ELF-1 (cell line): Measurements from ENCODE around the gene GTPBP10.
A peak's percentile ranks its signal among the peaks of the same experiment; 100 is the strongest.

Source experiments
- DNase-seq: peaks from one replicate; pipeline ENCODE4 v3.0.0-alpha.2; 2016; ENCODE audit warnings: low read depth, low spot score

The GTPBP10 gene

GRCh38 chr7:90351987-90352386, 5.5 kb downstream of the GTPBP10 start:
- no peak for DNase-seq

- DNase-seq = no peak
Measured at GRCh38 chr7:90383422-90383821, 36.9 kb downstream of the GTPBP10 start.

- DNase-seq = no peak
Measured at GRCh38 chr7:90383861-90384260, 37.3 kb downstream of the GTPBP10 start.

GRCh38 chr7:90384433-90384832, 37.9 kb downstream of the GTPBP10 start:
- DNase-seq = no peak

GRCh38 chr7:90387470-90388240, 41.1 kb downstream of the GTPBP10 start:
- no peak for DNase-seq

GRCh38 chr7:90390926-90391325, 44.4 kb downstream of the GTPBP10 start:
- DNase-seq = no peak

- DNase-seq = no peak
Measured at GRCh38 chr7:90391488-90391887, 45.0 kb downstream of the GTPBP10 start.

- DNase-seq = no peak
Measured at GRCh38 chr7:90396420-90396819, 49.9 kb downstream of the GTPBP10 start.

GRCh38 chr7:90401989-90402388, 55.5 kb downstream of the GTPBP10 start:
- DNase-seq = no peak

- DNase-seq = no peak
Measured at GRCh38 chr7:90402785-90403173, 56.3 kb downstream of the GTPBP10 start.

GRCh38 chr7:90403174-90404113, 56.9 kb downstream of the GTPBP10 start, which contains the start of gene CLDN12:
TSS of gene CLDN12 (plus strand) at chr7:90403461. CDS start at chr7:90412677, 9,216 bp downstream.
- peak; percentile 91 for DNase-seq

GRCh38 chr7:90404777-90405176, 58.3 kb downstream of the GTPBP10 start:
- no peak for DNase-seq

GRCh38 chr7:90407484-90407821, 60.9 kb downstream of the GTPBP10 start:
- DNase-seq = no peak

GRCh38 chr7:90408142-90408541, 61.6 kb downstream of the GTPBP10 start:
- no peak for DNase-seq

- no peak for DNase-seq
Measured at GRCh38 chr7:90409667-90410066, 63.2 kb downstream of the GTPBP10 start.

GRCh38 chr7:90411510-90411909, 65.0 kb downstream of the GTPBP10 start:
- no peak for DNase-seq

GRCh38 chr7:90412458-90413184, 66.1 kb downstream of the GTPBP10 start:
- peak; percentile 27 for DNase-seq

GRCh38 chr7:90413185-90413528, 66.6 kb downstream of the GTPBP10 start:
- no peak for DNase-seq

GRCh38 chr7:90421651-90422050, 75.1 kb downstream of the GTPBP10 start:
- no peak for DNase-seq

- DNase-seq = no peak
Measured at GRCh38 chr7:90424720-90425119, 78.2 kb downstream of the GTPBP10 start.

GRCh38 chr7:90425376-90425775, 78.9 kb downstream of the GTPBP10 start:
- DNase-seq = no peak
